GM21529 (cell line): ENCODE measurements around the gene DLK1.

ENCODE experiments used
- ATAC-seq: cut with Tn5 transposase; IDR thresholded peaks from one replicate; pipeline ENCODE4 v1.9.1; 2021; ENCODE audit not compliant: unreplicated experiment

DLK1 gene

DNA sequence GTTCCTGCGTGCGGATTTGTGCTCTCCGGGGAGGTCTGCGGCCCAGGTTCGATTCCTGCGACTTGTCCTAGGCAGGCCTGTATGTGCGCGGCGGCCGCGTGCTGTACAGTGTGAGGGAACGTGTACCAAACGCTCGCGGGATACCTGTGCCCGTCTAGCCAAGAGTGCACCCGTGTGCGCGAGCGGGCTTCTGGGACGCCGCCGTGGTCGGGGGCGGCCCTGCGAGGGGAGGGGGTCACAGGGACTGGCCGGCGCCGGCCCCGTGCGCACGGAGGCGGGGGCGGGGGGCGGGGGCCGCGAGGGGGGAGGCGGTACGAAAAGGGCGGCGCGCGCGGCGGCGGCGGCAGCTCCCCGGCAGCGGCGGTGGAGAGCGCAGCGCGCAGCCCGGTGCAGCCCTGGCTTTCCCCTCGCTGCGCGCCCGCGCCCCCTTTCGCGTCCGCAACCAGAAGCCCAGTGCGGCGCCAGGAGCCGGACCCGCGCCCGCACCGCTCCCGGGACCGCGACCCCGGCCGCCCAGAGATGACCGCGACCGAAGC, at the start of gene DLK1:
Gene DLK1, plus strand, starts transcription at position 343 of the 536 bp plus-strand sequence. Its CDS starts 177 bp downstream, at position 520.
- ATAC-seq: no peak

DNA sequence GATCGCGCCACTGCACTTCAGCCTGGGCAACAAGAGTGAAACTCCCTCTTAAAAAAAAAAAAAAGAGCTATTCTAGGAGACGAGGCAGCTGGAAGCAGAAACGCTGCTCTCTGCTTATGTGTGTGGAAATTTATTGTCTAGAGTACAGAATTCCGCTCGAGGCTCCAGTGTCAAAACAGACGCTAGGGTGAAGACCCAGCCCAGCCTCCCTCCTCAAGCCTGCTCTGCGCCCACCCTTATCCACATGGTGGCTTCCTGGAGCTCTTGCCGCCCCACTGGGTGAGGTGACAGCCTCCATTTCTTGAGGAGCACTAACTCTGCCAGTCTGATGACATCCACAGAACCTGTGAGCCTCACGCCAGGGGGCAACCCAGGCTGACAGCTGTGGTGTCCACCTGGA, 49.5 kb upstream of the DLK1 start:
- no peak for ATAC-seq

DNA sequence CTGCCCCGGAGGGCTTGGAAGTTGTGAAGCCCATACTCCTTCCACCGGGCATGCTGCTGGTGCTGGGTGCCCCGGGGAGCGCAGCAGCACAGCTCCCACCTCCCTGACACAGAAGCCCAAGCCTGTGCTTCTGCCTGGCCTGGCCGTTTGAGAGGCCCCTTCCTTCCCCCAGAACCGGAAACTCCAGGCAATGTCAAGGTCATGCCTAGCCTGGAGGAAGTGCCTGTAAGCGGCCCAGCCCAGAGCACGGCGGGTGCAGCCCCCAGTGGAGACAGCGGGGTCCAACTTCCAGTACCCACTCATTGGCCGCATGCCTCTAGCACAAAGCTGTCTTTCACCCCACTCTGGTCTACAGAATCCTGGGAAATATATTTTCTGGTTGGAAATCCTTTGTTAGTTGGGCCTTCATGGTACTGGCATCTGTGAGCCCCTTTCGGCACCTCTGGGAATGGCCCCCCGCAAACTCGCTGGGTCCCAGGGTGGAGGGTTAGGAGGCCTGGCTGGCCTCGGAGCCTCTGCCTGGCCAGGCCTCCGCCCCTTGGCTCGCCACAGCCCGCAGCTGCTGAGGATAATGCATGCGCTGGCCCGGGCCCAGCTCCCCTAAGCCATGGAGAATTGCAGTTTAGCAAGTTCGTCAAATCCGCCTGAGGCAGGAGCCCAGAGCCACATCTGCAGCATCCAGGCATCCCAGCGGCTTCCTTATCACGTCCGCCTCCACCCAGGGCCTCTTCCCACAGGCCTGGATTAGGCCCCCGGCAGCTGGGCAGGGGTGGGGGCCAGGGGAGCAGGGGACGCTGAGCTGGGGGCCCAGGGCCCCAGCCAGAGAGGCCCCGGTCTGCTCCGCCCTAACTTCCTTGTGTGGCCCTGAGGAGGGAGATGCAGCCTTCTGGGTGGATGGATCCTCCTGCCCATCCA, 48.9 kb upstream of the DLK1 start:
- ATAC-seq: no peak

DNA sequence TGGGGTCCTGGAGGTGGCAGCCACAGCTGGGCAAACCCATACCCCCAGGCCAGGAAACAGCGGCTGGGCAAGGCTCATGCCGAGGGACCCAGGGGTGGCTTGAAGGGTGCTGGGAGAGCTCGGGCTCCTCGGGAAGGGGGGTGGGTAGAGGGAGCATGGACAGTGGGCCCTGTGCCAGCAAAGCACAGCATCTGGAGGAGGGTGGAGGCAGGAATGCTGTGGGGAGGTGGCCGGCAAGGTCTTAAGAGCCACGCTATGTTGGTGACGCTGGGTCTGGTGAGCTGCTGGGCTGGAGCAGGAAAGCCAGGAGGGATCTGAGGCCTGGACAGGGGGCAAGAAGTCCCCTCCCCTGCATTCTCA, 48.2 kb upstream of the DLK1 start:
- no peak for ATAC-seq

DNA sequence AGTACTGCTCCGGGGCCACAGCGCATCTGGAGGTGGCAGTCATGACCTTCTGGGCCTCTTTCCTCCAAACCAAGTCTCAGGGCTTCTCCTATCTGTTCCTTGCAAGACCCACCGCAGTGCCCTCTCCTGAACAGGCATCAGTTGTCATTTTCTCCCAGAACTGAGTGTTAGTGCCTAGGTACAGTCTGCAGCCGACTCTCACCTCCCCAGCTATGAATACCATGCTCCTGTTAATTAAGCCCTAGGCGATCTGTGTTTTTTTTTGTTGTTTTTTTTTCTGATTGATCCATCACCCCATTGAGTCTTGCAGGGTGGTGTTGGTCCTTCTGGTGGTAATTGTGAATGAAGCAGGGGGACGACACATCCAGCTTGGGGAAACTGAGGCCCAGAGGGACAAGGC, 47.5 kb upstream of the DLK1 start:
- no peak for ATAC-seq

DNA sequence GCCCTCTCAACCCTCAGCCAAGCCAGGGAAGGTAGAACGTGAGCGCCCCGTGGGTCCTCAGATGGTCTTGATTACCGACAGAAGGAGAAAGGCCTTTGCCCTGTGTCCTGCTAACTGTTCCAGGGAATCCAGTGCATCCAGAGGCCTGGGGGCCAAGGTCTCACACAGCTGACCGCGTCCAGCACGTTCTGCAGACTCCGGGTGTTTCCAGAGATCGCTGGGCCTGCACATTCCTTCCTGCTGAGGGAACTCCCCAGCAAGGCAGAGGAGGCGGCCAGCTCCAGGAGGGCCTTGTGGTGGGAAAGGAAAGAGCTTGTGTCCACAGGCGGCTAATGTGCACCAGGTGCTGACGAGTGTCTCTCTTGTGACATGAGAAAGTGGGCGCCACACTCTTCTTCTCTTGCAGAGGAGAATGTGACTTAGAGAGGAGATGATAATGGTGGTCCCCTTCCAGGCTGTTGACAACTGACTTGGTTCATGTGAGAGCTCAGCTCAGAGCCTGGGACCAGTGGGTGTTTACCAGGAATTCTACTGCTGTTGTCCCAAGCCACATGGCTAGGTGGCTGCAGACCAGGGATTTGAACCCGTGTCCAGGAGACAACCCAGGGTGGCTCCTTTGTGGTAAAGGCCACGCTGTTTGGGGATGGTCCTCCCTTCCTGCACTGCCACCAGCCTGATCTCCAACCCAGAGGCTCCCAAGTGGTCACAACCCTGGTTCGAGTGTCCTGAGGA, 46.8 kb upstream of the DLK1 start:
- ATAC-seq: no peak

DNA sequence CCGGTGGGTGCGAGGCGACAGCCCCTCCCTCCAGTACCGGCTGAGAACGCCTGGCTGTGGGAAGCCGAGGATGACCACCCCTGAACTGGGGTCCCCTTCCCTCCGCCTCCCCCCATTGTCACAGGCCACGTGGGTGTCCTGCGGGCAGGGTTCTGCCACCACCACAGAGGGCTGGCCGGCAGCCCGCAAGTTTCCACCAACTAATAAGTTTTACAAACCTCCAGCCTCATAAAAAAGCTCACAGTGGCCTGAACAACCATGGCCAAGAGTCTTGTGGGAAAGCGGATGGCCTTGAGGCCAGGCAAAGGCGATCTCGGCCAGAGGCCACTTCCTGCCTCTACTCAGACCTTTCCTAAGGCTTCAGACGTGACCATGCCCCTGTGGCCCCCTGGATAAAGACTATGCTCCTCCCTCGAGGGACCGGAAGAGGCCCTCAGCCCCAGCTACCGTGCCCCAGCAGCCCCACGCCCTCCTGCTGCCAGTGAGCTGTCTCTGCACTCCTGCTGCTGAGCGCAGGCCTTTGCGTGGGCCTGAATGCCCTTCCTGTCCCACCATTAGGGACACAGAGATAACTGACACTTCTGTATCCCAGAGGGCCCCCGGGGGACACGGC, 46.1 kb upstream of the DLK1 start:
- ATAC-seq: no peak

DNA sequence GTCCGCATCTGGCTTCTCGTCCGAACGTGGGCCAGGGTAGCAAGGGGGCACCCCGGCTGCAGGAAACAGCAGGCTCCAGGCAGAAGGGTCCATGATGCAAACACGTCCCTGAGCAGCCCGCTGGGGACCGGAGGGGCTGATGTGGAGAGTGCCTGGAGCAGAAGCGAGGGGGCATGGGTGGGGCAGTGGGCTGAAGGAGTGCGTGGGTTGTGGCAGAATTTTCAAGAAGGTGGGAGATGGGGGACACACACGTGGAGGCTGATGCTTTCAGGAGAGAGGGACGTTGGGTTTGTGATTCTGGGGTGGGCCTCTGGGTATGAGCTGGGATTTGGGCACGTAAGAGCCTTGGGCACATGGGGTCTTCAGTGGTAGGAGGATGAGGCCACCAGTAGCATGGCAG, 45.6 kb upstream of the DLK1 start:
- no peak for ATAC-seq

DNA sequence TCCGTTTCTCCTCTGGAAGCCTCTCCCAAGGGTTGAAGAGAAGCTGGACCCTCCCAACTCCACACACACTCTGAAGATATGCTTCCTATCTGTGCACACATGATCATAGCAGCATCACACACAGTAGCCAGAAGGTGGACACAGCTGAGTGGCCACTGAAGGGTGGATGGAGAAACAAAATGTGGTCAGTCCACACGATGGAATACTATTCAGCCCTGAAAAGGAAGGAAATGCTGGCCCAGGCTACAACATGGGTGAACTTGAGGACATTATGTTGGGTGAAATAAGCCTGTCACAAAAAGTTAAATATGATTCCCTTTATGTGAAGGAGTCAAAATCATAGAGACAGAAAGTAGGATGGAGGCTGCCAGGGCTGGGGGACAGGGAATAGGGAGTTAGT, 43.9 kb upstream of the DLK1 start:
- no peak for ATAC-seq

DNA sequence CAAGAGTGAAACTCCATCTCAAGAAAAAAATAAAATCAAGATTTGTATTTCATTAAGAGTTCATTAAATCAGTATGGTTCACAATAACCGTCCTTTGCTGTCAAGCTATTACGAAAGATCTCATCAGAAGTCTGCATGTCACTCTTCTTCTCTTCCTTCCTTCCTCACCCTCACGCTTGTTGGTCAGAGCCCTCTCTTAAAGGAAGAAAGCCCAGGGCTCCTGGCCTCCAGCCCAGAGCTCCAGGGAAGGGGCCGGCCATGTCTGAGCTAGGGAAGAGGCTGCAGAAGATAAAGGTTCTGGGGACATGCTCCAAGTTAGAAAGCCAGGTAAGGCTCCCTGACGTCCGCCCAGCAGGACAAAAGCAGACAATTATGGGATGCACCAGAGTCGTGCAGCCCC, 43.1 kb upstream of the DLK1 start:
- no peak for ATAC-seq

DNA sequence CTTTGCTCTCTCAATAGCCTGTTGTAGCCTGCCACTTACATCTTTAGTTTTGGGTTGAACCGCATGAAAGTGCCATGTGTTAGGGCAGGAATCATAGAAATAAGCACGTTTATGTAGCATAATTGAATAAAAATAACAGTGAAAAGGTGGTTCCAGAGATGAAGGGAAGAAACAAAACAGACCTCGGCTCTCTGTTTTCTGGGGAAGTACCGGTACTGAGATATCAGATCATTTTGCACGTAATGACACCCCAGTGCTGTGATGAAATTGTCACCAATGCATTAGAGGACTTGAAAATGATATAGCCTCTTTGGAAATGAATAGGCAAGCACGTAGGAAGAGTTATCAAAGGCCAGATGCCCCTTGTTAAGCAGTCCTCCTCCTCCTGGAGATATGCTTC, 42.5 kb upstream of the DLK1 start:
- ATAC-seq: no peak

DNA sequence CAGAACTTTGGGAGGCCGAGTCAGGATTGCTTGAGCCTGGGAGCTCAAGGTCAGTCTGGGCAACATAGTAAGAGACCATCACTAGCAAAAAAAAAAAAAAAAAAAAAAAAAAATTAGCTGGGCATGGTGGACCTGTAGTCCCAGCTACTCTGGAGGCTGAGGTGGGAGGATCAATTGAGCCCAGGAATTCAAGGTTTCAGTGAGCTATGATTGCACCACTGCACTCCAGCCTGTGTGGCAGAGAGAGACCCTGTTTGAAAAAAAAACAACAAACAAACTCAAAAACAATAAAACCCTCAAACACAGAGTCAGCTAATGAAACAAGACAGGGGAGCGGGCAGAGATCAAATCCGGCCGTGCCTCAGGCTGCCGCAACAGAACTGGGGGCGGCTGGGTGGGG, 41.7 kb upstream of the DLK1 start:
- ATAC-seq: no peak

DNA sequence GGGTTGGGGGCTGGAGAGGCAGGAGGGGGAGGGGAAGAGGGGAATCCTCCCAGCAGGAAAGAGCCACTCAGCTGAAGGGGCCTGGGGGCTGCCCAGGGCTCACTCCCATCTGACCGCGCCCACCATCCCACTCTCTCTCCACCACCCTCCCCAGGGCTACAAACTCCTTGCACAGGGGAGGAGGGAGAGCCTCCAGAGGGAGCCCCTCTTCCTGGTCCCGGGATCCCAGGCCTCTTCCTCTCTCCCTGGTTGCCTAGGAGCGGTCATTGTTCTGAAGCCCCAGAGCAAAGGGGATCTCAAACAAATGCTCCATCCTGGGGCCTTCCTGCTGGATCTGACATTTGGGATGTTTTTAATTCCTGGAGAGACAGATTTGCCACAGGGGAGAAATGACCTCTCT, 39.8 kb upstream of the DLK1 start:
- no peak for ATAC-seq

DNA sequence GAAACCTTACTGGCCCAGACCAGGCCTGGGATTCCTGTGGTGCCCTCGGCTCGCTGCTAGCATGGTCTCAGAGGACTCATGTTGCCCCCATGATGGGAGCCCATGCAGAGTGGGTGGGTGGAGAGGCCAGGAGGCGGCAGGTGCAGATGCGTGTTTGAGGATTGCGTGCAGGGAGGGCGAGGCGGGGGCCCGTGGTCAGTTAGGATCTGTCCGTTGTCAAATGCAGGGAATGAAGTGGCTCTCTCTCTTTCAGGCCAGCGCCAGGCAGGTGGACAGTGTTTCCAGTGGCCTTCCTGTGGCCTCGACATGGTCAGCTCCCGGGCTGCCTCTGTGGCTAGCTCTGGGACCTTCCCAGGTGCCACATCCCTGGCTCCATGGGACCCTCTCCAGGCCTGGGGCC, 39.3 kb upstream of the DLK1 start:
- ATAC-seq: no peak

DNA sequence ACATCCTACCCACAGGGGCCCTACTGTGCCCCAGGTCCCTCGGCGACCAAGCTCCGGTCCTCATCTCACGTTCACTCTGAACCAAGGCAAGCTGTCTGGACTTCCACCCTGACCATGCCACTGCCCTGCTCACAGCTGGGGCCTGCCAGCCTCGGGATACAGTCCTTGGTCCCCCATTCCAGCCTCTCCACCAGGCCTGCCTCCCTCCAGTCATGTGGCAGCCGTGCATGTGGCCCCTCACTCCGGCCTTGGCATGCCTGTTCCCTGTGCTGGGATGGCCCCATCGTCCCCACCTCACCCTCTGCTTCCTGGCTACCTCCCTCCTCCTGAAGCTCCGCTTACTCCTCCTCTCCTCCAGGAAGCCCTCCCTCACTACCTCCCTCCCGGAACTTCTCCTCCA, 38.6 kb upstream of the DLK1 start:
- ATAC-seq: no peak

DNA sequence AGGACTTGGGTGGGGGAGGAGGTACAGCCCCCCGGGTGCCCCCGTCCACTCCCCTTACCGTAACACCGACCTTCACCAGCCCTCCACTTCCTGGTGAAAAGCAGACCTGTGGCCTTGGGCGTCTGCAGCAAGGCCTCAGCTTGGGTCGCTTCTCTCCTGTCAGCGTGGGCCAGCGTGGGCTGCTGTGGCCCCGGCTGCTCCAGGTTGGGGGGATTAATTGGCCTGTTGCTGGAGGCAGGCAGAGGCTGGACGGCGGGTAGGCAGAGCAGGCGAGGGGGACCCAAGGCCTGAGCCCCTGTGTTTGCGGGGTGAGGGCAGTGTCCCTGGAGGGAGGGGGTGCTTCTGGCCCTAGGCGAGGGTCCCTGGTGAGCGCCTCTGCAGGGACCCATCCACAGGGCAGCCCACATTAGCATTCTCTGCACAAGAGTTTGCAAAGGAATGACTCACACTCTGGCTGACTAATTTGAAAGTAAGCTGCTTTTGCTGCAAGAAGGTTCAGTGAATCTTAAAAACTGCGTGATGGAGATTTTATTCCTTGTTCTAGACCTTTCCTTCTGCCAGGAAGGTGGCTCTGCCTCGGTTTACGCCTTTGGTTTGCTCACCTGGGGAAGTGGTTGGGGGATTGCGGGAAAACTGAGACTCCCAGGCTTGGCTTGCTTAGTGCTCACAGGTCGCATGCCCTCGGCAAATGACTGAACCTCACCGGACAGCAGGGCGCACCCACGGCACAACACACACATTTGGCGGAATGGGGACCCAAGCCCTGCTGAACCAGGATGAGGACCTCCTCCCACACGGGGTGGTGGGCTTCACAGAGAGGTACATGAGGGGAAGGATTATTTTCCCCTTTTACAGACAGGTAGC, 37.9 kb upstream of the DLK1 start:
- ATAC-seq: no peak

DNA sequence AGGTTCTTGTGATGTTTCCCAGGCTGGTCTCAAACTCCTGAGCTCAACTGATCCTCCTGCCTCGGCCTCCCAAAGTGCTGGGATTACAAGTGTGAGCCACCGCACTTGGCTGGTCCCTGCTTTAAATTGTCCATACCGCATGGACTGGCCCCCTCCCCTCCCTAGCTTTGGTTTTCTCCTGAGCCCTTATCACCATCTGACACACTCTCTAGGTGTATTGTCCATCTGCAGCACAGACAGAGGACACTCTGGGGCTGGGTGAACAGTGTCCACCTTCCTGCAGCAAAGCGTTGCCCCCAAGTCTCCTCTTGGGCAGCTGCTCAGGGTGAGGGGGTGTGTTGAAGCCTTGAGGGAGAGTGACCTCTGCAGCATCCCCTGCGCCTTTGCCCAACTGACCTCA, 36.0 kb upstream of the DLK1 start:
- no peak for ATAC-seq

DNA sequence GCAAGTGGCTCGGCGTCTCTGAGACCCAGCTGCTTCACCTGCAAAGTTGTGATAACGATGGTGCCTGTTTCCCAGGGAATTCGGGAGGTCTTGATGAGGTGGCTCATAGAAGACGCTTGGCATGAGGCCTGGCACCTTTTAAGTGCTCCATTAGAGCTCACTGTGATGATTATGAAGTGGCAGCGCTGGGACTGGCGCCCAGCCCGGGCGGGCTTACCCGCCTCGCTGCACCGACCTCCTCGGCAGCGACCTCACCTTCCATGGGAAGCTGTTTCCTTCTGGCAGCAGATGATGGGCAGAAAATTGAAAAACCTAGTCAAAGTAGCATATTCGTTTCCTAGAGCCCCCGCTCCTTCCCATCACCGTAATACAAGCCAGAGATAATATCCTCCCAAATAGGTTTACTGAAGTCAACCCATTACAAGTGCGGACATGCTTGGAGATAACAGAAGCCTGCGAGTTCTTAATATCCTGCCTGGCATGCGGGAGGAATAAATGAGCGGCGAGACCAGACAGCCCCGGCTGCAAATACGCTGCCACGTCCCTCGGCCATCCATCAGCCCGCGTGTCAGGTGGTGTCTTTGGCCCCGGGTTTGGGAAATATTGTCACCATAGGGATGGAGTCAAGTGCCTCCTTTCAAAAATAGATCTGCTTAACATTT, 35.2 kb upstream of the DLK1 start:
- ATAC-seq: no peak

DNA sequence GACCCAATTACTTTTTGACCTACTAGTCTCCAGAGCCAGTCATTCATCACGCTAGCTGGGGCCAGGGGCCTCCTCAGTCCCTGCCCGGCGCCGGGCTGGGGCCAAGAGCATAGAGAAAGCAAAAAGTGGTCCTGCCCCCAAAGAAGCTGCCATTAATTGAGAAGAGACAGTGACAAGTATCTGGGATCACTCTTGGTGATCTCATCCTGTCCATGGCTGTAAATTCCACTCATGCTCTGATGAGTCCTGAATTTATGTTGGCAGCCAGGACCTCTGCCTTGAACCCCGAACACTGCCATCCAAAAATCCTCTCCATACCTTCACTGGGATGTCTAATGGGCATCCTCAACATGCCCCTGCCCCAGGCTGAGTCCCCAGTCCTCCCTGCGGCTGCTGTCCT, 34.4 kb upstream of the DLK1 start:
- no peak for ATAC-seq

DNA sequence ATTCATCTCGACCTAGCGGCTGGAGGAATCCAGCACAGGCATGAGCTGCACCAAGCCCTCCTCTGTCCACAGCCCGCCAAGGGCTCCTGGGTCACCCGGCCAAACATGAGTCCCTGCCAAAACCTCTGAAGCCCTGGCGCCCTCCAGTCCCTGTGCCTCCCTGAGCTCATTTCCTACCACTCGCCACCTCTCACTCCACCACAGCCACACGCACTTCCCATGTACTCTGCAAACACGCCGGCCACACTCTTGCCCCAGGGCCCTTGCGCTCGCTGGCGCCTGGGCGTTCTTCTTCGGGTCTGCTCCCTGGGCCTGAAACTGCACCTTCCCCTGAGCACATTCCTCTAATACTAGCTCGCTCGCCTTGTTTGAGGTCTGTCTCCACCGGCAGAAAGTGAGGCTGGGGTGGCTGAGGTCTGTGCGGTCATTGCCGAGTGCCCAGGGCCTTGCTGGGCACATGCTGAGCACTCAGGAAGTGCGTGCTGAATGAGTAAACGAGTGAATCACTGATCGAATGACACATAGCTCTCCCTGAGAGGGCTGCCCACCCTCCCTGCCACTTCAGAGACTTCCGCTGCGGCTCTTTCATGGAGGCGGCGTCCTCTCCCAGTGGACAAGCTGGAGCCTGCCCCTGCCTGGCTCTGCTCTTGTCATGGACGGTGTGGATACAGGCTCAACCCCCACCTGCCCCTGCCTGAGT, 33.7 kb upstream of the DLK1 start:
- ATAC-seq: no peak
